Activated CD8-positive, alpha-beta memory T cell treated with anti-CD3 and anti-CD28 coated beads for 36 hours (primary cell): ENCODE measurements around the gene NDC80. TPM values are rescaled to one million over a fixed set of nuclear protein-coding genes. Genes with fewer than 3 reads are reported as not detected.
"Not testable (repeated sequence)": the region's sequence is repeated elsewhere in the genome, so short reads cannot be mapped to it uniquely, and the experiment has no call there.

ENCODE experiments used
- CTCF ChIA-PET: fragments of 350-600 bp; sonication (Branson Sonifier 250); formaldehyde crosslinking; loops from one replicate; lab custom pipeline; 2021; ENCODE audit warnings: antibody characterized with exemption; lab: Charles Lee
- POLR2A ChIA-PET: fragments of 350-600 bp; sonication (Branson Sonifier 250); formaldehyde crosslinking; loops from one replicate; lab custom pipeline; 2021; ENCODE audit warnings: antibody characterized with exemption; lab: Charles Lee
- total RNA-seq, 2 experiments: library from RNA; stranded (reverse); gene quantifications; one replicate each; pipeline ENCODE4 v1.2.3, GENCODE V29; 2021

Gene NDC80
- total RNA-seq, 2 experiments from 2014 or later: 53.9 to 57.3 TPM

DNA sequence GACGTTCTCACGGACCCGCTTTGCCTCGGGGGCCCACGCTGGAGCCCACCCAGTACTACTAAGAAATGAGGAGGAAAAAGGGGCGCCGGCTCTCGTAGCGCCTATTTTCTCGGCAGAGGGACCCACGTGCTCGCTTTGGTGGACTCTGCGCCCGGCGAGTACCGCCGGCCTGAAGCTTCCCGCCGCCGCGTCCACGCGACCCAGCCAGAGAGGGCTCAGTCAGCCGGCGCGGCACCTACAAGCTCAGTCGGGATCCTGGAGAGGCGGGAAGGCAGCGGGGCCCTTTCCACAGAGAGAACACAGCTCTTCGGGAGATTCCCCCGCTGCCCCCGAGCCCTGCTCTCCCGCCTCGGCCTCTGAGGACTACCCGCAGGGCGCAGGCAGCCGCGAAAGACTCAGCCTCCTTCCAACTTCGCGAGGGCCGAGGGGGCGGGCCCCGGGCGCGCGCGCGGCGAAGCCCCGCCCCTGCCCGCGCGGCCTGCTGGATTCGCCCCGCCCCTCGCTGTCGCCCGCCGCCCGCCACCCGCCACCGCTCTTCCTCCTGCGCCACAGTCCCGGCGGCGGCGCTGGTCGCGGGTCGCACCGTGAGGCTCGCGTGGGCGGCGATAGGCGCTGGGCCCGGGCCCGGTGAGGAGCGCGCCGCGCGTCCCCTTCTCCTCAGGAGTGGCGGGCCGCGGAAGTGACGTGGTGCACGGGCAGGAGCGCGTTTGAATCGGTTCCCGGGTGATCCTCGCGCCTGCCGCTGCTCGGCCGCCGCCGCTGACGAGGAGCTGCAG, 84.0 kb downstream of the NDC80 start, which contains the start of gene SMCHD1:
Gene SMCHD1 (plus strand): TSS at position 549 of the 776 bp plus-strand sequence. CDS start 350 bp downstream, outside the sequence.
- ChIA-PET POLR2A (interaction anchor here (0.6 to 3.3 kb wide), 15 partner anchors 9 to 593 kb away, joined by 3 to 34 read pairs (median 5); partner anchors contain the start of genes METTL4 and NDC80), CTCF (interaction anchor here (1.0 to 1.2 kb wide), 3 partner anchors 16 to 28 kb away, joined by 3 to 4 read pairs (median 3); no protein-coding TSS in a partner anchor)

DNA sequence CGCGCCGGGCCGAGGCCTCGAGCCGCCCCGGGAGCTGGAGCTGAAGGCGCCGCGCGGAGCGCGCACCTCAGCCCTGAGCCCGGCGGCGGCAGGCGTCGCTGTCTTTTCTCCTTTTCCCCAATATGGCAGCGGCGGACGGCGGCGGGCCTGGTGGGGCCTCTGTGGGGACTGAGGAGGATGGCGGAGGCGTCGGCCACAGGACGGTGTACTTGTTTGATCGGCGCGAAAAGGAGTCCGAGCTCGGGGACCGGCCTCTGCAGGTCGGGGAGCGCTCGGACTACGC, 84.5 kb downstream of the NDC80 start:
- CTCF ChIA-PET: interaction anchor here (1.0 to 1.2 kb wide), 3 partner anchors 16 to 27 kb away, joined by 3 to 4 read pairs (median 3); no protein-coding TSS in a partner anchor
- POLR2A ChIA-PET: interaction anchor here (0.7 to 3.3 kb wide), 12 partner anchors 11 to 592 kb away, joined by 3 to 34 read pairs (median 5); partner anchors contain the start of genes METTL4 and NDC80

DNA sequence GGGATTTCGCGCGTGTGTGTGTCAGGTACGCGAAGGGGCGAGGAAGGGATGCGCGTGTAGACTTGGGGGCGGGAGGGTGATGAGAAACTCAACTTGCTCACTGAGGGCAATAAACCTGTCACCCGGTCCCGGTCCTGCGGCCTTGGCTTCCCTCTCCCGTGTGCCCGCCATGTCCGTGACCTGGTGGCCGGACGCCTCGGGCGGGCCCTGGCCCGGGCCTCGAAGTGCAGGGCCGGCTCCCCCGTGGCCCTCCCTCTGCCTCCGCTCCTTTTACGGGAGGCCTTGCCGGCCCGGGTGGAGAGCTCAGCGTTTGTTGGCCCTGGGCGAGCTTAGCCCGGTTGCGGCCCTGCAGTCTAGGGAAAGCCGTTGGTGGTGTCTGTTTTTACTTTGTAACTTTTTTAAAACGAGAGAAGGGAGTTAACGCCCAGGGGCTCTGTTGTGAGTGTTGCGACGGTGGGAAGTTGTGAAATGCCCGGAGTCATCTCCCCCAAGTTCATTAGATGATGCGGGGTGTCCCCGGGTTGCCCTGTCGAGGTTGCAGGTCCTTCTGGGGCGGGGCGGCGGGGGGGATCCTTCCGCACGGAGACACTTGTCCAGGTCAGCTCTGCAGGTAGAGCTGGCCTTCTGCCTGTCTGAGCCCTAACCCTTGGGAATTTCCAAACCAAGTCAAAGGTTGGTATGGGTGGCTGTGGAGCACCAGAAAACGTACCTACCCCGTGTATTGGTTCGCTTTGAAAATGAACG, 85.1 kb downstream of the NDC80 start:
- ChIA-PET CTCF (interaction anchor here (0.8 to 1.2 kb wide), 4 partner anchors 14 to 26 kb away, joined by 3 to 4 read pairs (median 3); no protein-coding TSS in a partner anchor), POLR2A (interaction anchor here (0.7 to 3.3 kb wide), 12 partner anchors 11 to 592 kb away, joined by 3 to 34 read pairs (median 5); partner anchors contain the start of genes METTL4 and NDC80)

DNA sequence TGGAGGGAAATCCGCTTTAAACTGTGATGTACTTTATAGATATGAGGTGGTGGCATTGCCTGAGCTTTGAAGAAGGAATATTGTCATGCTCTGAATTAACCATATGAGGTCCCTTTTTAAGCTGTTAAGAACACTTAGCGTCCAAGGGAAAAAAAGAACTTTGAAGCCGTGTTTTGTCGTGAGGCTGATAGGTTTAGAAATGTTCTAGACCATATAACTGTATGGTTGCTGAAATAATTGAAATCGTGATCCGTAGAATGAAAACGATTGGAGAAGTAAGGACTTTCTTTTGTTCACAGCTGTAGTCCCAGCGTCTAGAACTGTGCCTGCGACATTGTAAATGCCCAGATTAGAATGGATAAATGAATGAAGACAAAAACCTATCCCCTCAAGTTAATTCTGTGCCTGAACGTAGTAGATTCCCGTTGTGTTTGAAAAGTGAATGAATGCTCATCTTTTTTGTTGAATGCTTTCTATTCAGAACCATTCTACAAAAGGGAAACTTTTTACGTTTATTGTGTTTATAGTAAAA, 85.7 kb downstream of the NDC80 start:
- ChIA-PET POLR2A (interaction anchor here (1.3 to 3.3 kb wide), 4 partner anchors 12 to 85 kb away, joined by 5 to 24 read pairs (median 14); partner anchors contain the start of genes METTL4 and NDC80), CTCF (interaction anchor here (0.8 kb wide), 1 partner anchor 15 kb away, joined by 3 read pairs; no protein-coding TSS in a partner anchor)

DNA sequence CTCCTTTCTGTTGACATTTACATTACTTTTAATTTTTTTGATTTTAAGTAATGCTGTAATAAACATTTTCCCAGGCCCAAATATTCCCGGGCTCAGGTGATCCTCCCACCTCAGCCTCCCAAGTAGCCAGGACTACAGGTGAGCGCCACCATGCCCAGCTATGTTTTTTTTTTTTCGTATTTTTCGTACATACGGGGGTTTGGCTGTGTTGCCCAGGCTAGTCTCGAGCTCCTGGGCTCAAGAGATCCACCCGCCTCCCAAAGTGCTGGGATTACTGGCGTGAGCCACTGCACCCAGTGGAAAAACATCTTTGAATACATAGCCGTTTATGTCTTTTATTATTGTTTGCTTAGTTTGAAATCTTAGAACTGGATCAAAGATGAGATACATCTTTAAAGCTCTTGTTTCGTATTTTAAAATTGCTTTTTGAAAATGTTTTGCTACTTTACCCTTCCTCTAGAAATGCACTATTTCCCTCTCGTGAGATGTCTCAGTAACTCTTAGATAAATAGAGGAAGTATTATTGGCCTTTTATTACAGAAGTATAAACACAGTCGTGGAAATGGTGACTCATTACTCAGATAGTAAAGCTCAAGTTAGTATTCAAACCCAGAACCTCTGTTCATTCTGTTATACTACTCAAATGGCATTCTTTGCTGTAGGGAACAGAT, 86.6 kb downstream of the NDC80 start:
- ChIA-PET CTCF (no interaction called here), POLR2A (interaction anchor here (3.3 kb wide), 1 partner anchor 16 kb away, joined by 22 read pairs; no protein-coding TSS in a partner anchor)

DNA sequence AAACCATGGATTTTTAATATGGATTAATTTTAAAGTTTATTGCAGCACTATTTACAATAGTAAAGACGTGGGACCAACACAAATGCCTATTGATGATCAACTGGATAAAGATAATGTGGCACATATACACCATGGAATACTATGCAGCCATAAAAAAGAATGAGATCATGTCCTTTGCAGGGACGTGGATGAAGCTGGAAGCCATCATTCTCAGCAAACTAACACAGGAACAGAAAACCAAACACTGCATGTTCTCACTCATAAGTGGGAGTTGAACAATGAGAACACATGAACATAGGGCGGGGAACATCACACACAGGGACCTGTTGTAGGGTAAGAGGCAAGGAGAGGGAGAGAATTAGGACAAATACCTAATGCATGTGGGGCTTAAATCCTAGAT, 89.5 kb downstream of the NDC80 start:
- POLR2A ChIA-PET, CTCF ChIA-PET: not testable (repeated sequence)

DNA sequence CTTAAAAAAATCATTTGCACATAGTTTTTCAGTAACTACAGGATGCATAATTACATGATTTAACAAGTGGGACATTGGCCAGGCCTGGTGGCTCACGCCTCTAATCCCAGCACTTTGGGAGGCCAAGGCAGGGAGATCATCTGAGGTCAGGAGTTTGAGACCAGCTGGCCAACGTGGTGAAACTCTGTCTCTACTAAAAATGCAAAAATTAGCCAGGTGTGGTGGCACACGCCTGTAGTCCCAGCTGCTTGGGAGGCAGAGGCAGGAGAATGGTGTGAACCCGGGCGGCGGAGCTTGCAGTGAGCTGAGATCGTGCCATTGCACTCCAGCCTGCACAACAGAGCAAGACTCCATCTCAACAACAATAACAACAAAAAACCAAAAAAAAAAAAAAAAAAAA, 90.9 kb downstream of the NDC80 start:
- POLR2A ChIA-PET, CTCF ChIA-PET: not testable (repeated sequence)

DNA sequence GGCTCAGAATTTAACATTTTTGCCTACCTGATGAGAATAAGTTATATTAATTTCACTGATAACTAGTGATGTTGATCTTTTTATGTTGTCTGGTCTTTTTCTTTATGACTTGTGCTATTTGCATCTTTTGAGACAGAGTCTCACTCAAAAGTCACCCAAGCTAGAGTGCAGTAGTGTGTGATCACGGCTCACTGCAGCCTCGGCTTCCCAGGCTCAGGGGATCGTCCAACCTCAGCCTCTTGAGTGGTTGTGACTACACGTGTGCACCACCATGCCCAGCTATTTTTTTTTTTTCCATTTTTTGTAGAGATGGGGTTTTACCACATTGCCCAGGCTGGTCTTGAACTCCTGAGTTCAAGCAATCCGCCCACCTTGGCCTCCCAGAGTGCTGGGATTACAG, 91.6 kb downstream of the NDC80 start:
- POLR2A ChIA-PET: no interaction called here
- CTCF ChIA-PET: no interaction called here

Other genes with a start within 250 kb of the NDC80 start
- gene METTL4, start 52 bp upstream of the NDC80 start, total RNA-seq: 10 to 100 TPM; 20.6 to 22.2 TPM
- 10 to 100 TPM; 87.2 to 98.6 TPM for gene SMCHD1, start 84.2 kb downstream of the NDC80 start, total RNA-seq